ENCODE measurements around the gene HBA2.
"Not testable (repeated sequence)": the region's sequence is repeated elsewhere in the genome, so short reads cannot be mapped to it uniquely, and the experiment has no call there.

HBA2 gene

GRCh38 chr16:172374-172941 lies at the start of gene HBA2:
Gene HBA2 (plus strand): TSS chr16:172876. CDS start chr16:172913, 37 bp downstream.
- not testable (repeated sequence) for H3K4me1 ChIP-seq (ENCODE audit: insufficient read depth, low read length); H3K9ac ChIP-seq (ENCODE audit: low read depth, low read length); H3K4me3 ChIP-seq (ENCODE audit: low read length); H3K36me3 ChIP-seq (ENCODE audit: insufficient read depth, low read depth, low read length); H3K9me3 ChIP-seq (ENCODE audit: insufficient read depth, low read depth, low read length); H3K27ac ChIP-seq (ENCODE audit: low read length)
- H3K27me3 ChIP-seq (ENCODE audit: insufficient read depth, low read length), result peaks cover 88% of the 10 kb centered on the region

- not testable (repeated sequence) for H3K9ac ChIP-seq (ENCODE audit: low read depth, low read length); H3K9me3 ChIP-seq (ENCODE audit: insufficient read depth, low read depth, low read length)
These were observed 48.9 kb upstream of the HBA2 start for GRCh38 chr16:123558-124350.

GRCh38 chr16:125011-125410 lies 47.7 kb upstream of the HBA2 start:
- Histone ChIP-seq H3K4me1 (ENCODE audit: insufficient read depth, low read length) (no peaks in the 10 kb centered on the region), H3K9me3 (ENCODE audit: insufficient read depth, low read depth, low read length) (no peaks in the 10 kb centered on the region), H3K9ac (ENCODE audit: low read depth, low read length) (no peak overlapping the region), H3K36me3 (ENCODE audit: insufficient read depth, low read depth, low read length) (no peaks in the 10 kb centered on the region), H3K27me3 (ENCODE audit: insufficient read depth, low read length) (no peaks in the 10 kb centered on the region), H3K4me3 (ENCODE audit: low read length) (no peak overlapping the region), H3K27ac (ENCODE audit: low read length) (no peak overlapping the region)

More at GRCh38 chr16:123558-124350, 48.9 kb upstream of the HBA2 start:
- not testable (repeated sequence) for H3K27ac ChIP-seq (ENCODE audit: low read length); H3K36me3 ChIP-seq (ENCODE audit: insufficient read depth, low read depth, low read length); H3K27me3 ChIP-seq (ENCODE audit: insufficient read depth, low read length); H3K4me3 ChIP-seq (ENCODE audit: low read length); H3K4me1 ChIP-seq (ENCODE audit: insufficient read depth, low read length)

- Histone ChIP-seq H3K9ac (ENCODE audit: low read depth, low read length) (no peak overlapping the region), H3K9me3 (ENCODE audit: insufficient read depth, low read depth, low read length) (no peaks in the 10 kb centered on the region), H3K4me3 (ENCODE audit: low read length) (no peak overlapping the region), H3K4me1 (ENCODE audit: insufficient read depth, low read length) (no peaks in the 10 kb centered on the region), H3K36me3 (ENCODE audit: insufficient read depth, low read depth, low read length) (no peaks in the 10 kb centered on the region), H3K27ac (ENCODE audit: low read length) (no peak overlapping the region), H3K27me3 (ENCODE audit: insufficient read depth, low read length) (no peaks in the 10 kb centered on the region)
These were observed 43.6 kb upstream of the HBA2 start for GRCh38 chr16:129075-129474.

GRCh38 chr16:130533-131173 lies 42.0 kb upstream of the HBA2 start:
- no peak overlapping the region for H3K27ac ChIP-seq (ENCODE audit: low read length)
- H3K4me3 ChIP-seq (ENCODE audit: low read length), result no peak overlapping the region
- H3K9ac ChIP-seq (ENCODE audit: low read depth, low read length), result no peak overlapping the region
- no peaks in the 10 kb centered on the region for H3K9me3 ChIP-seq (ENCODE audit: insufficient read depth, low read depth, low read length)
- no peaks in the 10 kb centered on the region for H3K4me1 ChIP-seq (ENCODE audit: insufficient read depth, low read length)
- H3K27me3 ChIP-seq (ENCODE audit: insufficient read depth, low read length), result no peaks in the 10 kb centered on the region
- H3K36me3 ChIP-seq (ENCODE audit: insufficient read depth, low read depth, low read length), result no peaks in the 10 kb centered on the region

GRCh38 chr16:132120-132519 lies 40.6 kb upstream of the HBA2 start:
- H3K4me1 ChIP-seq (ENCODE audit: insufficient read depth, low read length), result no peaks in the 10 kb centered on the region
- H3K27ac ChIP-seq (ENCODE audit: low read length), result no peak overlapping the region
- H3K27me3 ChIP-seq (ENCODE audit: insufficient read depth, low read length), result no peaks in the 10 kb centered on the region
- H3K36me3 ChIP-seq (ENCODE audit: insufficient read depth, low read depth, low read length), result no peaks in the 10 kb centered on the region
- no peak overlapping the region for H3K4me3 ChIP-seq (ENCODE audit: low read length)
- no peak overlapping the region for H3K9ac ChIP-seq (ENCODE audit: low read depth, low read length)
- no peaks in the 10 kb centered on the region for H3K9me3 ChIP-seq (ENCODE audit: insufficient read depth, low read depth, low read length)

GRCh38 chr16:133716-134115 lies 39.0 kb upstream of the HBA2 start:
- Histone ChIP-seq H3K4me1 (ENCODE audit: insufficient read depth, low read length) (no peaks in the 10 kb centered on the region), H3K27ac (ENCODE audit: low read length) (no peak overlapping the region), H3K27me3 (ENCODE audit: insufficient read depth, low read length) (no peaks in the 10 kb centered on the region), H3K9ac (ENCODE audit: low read depth, low read length) (no peak overlapping the region), H3K36me3 (ENCODE audit: insufficient read depth, low read depth, low read length) (no peaks in the 10 kb centered on the region), H3K9me3 (ENCODE audit: insufficient read depth, low read depth, low read length) (no peaks in the 10 kb centered on the region), H3K4me3 (ENCODE audit: low read length) (no peak overlapping the region)

- no peaks in the 10 kb centered on the region for H3K9me3 ChIP-seq (ENCODE audit: insufficient read depth, low read depth, low read length)
- no peaks in the 10 kb centered on the region for H3K36me3 ChIP-seq (ENCODE audit: insufficient read depth, low read depth, low read length)
- H3K27me3 ChIP-seq (ENCODE audit: insufficient read depth, low read length), result 0 out of 2 replicates have a peak, but pooled peaks cover 3% of the 10 kb centered on the region
- H3K27ac ChIP-seq (ENCODE audit: low read length), result no peak overlapping the region
- H3K9ac ChIP-seq (ENCODE audit: low read depth, low read length), result peak overlapping the region; percentile 79; the same call in 1 of the 2 replicates
- peak overlapping the region; percentile 78 for H3K4me3 ChIP-seq (ENCODE audit: low read length)
- H3K4me1 ChIP-seq (ENCODE audit: insufficient read depth, low read length), result no peaks in the 10 kb centered on the region
These were observed 34.6 kb upstream of the HBA2 start for GRCh38 chr16:138049-138417.

- Histone ChIP-seq H3K27me3 (ENCODE audit: insufficient read depth, low read length) (0 out of 2 replicates have a peak, but pooled peaks cover 3% of the 10 kb centered on the region), H3K4me3 (ENCODE audit: low read length) (no peak overlapping the region), H3K4me1 (ENCODE audit: insufficient read depth, low read length) (no peaks in the 10 kb centered on the region), H3K27ac (ENCODE audit: low read length) (no peak overlapping the region), H3K36me3 (ENCODE audit: insufficient read depth, low read depth, low read length) (no peaks in the 10 kb centered on the region), H3K9me3 (ENCODE audit: insufficient read depth, low read depth, low read length) (no peaks in the 10 kb centered on the region), H3K9ac (ENCODE audit: low read depth, low read length) (no peak overlapping the region)
These were observed 32.4 kb upstream of the HBA2 start for GRCh38 chr16:140175-140857.

- no peaks in the 10 kb centered on the region for H3K9me3 ChIP-seq (ENCODE audit: insufficient read depth, low read depth, low read length)
- H3K4me1 ChIP-seq (ENCODE audit: insufficient read depth, low read length), result no peaks in the 10 kb centered on the region
- H3K9ac ChIP-seq (ENCODE audit: low read depth, low read length), result no peak overlapping the region
- H3K4me3 ChIP-seq (ENCODE audit: low read length), result no peak overlapping the region
- no peak overlapping the region for H3K27ac ChIP-seq (ENCODE audit: low read length)
- H3K36me3 ChIP-seq (ENCODE audit: insufficient read depth, low read depth, low read length), result no peaks in the 10 kb centered on the region
- 0 out of 2 replicates have a peak, but pooled peaks cover 3% of the 10 kb centered on the region for H3K27me3 ChIP-seq (ENCODE audit: insufficient read depth, low read length)
These were observed 30.2 kb upstream of the HBA2 start for GRCh38 chr16:142405-142967.

- Histone ChIP-seq H3K27ac (ENCODE audit: low read length) (no peak overlapping the region), H3K36me3 (ENCODE audit: insufficient read depth, low read depth, low read length) (no peaks in the 10 kb centered on the region), H3K4me1 (ENCODE audit: insufficient read depth, low read length) (no peaks in the 10 kb centered on the region), H3K9ac (ENCODE audit: low read depth, low read length) (no peak overlapping the region), H3K4me3 (ENCODE audit: low read length) (no peak overlapping the region), H3K27me3 (ENCODE audit: insufficient read depth, low read length) (0 out of 2 replicates have a peak, but pooled peaks cover 3% of the 10 kb centered on the region), H3K9me3 (ENCODE audit: insufficient read depth, low read depth, low read length) (no peaks in the 10 kb centered on the region)
These were observed 29.6 kb upstream of the HBA2 start for GRCh38 chr16:143047-143446.
